Measurements from ENCODE around the gene CORO2B. TPM values are rescaled to one million over a fixed set of nuclear protein-coding genes. Genes with fewer than 3 reads are reported as not detected.

CORO2B gene
- total RNA-seq, 1 donor from 2014 or later: 1.1 TPM

DNA sequence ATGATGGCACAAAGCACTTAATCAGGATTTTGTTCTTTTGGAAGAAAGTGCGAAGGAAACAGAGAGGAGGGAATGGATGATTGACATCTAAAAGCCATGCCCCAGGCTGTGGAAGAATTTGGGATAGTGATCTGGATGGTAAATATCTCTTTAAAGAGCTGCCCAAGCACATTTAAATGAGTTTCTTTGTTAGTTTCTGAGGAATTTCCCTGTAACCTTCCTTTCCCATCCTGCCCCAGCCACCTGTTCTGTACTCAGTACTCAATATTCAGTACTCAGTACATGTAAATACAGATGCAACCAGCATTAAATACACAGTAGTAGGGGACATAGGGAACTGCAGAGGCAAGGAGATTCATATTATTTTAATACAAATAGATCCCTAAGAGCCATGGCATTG, 7.8 kb upstream of the CORO2B start:
- no peak overlapping the region for H3K27ac Mint-ChIP-seq
- no peaks in the 10 kb centered on the region for H3K36me3 Mint-ChIP-seq
- TF ChIP-seq, protein P1, sequence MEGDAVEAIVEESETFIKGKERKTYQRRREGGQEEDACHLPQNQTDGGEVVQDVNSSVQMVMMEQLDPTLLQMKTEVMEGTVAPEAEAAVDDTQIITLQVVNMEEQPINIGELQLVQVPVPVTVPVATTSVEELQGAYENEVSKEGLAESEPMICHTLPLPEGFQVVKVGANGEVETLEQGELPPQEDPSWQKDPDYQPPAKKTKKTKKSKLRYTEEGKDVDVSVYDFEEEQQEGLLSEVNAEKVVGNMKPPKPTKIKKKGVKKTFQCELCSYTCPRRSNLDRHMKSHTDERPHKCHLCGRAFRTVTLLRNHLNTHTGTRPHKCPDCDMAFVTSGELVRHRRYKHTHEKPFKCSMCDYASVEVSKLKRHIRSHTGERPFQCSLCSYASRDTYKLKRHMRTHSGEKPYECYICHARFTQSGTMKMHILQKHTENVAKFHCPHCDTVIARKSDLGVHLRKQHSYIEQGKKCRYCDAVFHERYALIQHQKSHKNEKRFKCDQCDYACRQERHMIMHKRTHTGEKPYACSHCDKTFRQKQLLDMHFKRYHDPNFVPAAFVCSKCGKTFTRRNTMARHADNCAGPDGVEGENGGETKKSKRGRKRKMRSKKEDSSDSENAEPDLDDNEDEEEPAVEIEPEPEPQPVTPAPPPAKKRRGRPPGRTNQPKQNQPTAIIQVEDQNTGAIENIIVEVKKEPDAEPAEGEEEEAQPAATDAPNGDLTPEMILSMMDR (IDR thresholded peaks at IDR 0.05; ENCODE audit: unreplicated experiment): no peak
- no peaks in the 10 kb centered on the region for H3K9me3 Mint-ChIP-seq
- H3K4me3 Mint-ChIP-seq: no peak overlapping the region
- H3K27me3 Mint-ChIP-seq (ENCODE audit: low read depth): peaks cover 30% of the 10 kb centered on the region
- peaks cover 6% of the 10 kb centered on the region for H3K4me1 Mint-ChIP-seq
- no peak for DNase-seq (ENCODE audit: low spot score in 2 of 2, unreplicated experiment in 2 of 2)

DNA sequence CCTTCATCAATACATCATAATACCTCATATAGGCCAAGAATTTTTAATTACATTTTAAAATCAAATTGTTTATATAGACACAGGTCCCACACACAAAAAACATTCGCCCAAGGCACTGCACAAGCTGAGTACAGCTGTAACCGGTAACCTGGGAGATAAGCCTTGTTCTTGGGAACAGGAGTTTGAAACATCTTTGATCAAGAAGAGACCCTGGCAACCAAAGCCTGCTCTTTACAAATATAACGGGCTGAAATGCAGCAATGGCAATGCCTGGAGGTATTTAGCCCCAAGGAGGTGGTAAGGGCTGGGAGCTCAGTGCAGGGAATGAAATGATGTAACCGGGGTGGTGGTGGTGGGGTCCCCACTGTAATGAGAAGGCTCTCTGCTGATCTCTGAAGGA, 7.2 kb upstream of the CORO2B start:
- TF ChIP-seq, protein P1 (IDR thresholded peaks at IDR 0.05; ENCODE audit: unreplicated experiment): no peak
- H3K36me3 Mint-ChIP-seq: no peaks in the 10 kb centered on the region
- no peak overlapping the region for H3K27ac Mint-ChIP-seq
- no peak for DNase-seq (ENCODE audit: low spot score in 2 of 2, unreplicated experiment in 2 of 2)
- peaks cover 36% of the 10 kb centered on the region for H3K27me3 Mint-ChIP-seq (ENCODE audit: low read depth)
- peaks cover 7% of the 10 kb centered on the region for H3K4me1 Mint-ChIP-seq
- H3K4me3 Mint-ChIP-seq: no peak overlapping the region
- H3K9me3 Mint-ChIP-seq: no peaks in the 10 kb centered on the region

GRCh38 chr15:68572309-68572708, 6.5 kb upstream of the CORO2B start:
- H3K9me3 Mint-ChIP-seq: no peaks in the 10 kb centered on the region
- TF ChIP-seq, protein P1 (IDR thresholded peaks at IDR 0.05; ENCODE audit: unreplicated experiment): no peak
- peaks cover 43% of the 10 kb centered on the region for H3K27me3 Mint-ChIP-seq (ENCODE audit: low read depth)
- H3K4me3 Mint-ChIP-seq: no peak overlapping the region
- H3K36me3 Mint-ChIP-seq: no peaks in the 10 kb centered on the region
- H3K4me1 Mint-ChIP-seq: peaks cover 6% of the 10 kb centered on the region
- H3K27ac Mint-ChIP-seq: no peak overlapping the region
- DNase-seq (ENCODE audit: low spot score in 2 of 2, unreplicated experiment in 2 of 2): no peak

DNA sequence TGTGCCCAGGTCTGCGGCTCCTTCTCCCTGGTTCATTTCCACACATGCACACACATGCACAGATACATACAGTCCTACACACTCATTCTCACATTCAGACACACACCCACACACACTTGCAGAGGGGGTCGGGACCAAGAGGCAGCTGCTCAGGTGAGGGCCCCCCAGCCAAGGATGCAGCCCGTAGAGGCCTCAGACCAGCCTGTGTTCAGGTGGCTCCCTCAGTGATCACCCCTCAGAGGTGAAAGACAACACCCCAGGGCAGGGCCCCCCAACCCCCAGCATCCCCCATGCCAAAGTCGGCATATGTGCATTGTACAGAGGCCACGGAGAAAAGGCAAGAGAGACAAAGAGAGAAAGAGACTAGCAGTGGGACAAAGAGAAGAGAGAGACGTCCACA, 5.9 kb upstream of the CORO2B start:
- no peaks in the 10 kb centered on the region for H3K36me3 Mint-ChIP-seq
- TF ChIP-seq, protein P1 (IDR thresholded peaks at IDR 0.05; ENCODE audit: unreplicated experiment): no peak
- H3K4me3 Mint-ChIP-seq: no peak overlapping the region
- no peaks in the 10 kb centered on the region for H3K9me3 Mint-ChIP-seq
- H3K27me3 Mint-ChIP-seq (ENCODE audit: low read depth): peaks cover 50% of the 10 kb centered on the region
- no peak for DNase-seq (ENCODE audit: low spot score in 2 of 2, unreplicated experiment in 2 of 2)
- peaks cover 7% of the 10 kb centered on the region for H3K4me1 Mint-ChIP-seq
- H3K27ac Mint-ChIP-seq: no peak overlapping the region

GRCh38 chr15:68574046-68574445, 4.7 kb upstream of the CORO2B start:
- peaks cover 53% of the 10 kb centered on the region for H3K27me3 Mint-ChIP-seq (ENCODE audit: low read depth)
- DNase-seq (ENCODE audit: low spot score in 2 of 2, unreplicated experiment in 2 of 2): no peak
- TF ChIP-seq, protein P1 (IDR thresholded peaks at IDR 0.05; ENCODE audit: unreplicated experiment): no peak
- no peaks in the 10 kb centered on the region for H3K36me3 Mint-ChIP-seq
- no peak overlapping the region for H3K27ac Mint-ChIP-seq
- H3K9me3 Mint-ChIP-seq: no peaks in the 10 kb centered on the region
- H3K4me1 Mint-ChIP-seq: peaks cover 10% of the 10 kb centered on the region
- no peak overlapping the region for H3K4me3 Mint-ChIP-seq

- Mint-ChIP-seq H3K27me3 (ENCODE audit: low read depth) (peaks cover 54% of the 10 kb centered on the region), H3K27ac (no peak overlapping the region), H3K9me3 (no peaks in the 10 kb centered on the region), H3K36me3 (no peaks in the 10 kb centered on the region), H3K4me3 (no peak overlapping the region), H3K4me1 (peaks cover 10% of the 10 kb centered on the region)
- DNase-seq (ENCODE audit: low spot score in 2 of 2, unreplicated experiment in 2 of 2): no peak
- TF ChIP-seq, protein P1 (IDR thresholded peaks at IDR 0.05; ENCODE audit: unreplicated experiment): no peak
Observed at GRCh38 chr15:68574629-68575028, 4.2 kb upstream of the CORO2B start.

All from mesothelial cell of epicardium (in vitro differentiated cells).